GM12873 (cell line): ENCODE results near the gene B4GALNT4.

Source experiments
- CTCF ChIP-seq: IDR thresholded peaks from 2 replicates; pipeline ENCODE4 v1.5.1; 2012; ENCODE audit warnings: low read depth, mild to moderate bottlenecking, moderate library complexity, low read length, control low read depth; ENCODE audit not compliant: insufficient read depth; ENCODE audit errors: missing control alignments

The B4GALNT4 gene

DNA sequence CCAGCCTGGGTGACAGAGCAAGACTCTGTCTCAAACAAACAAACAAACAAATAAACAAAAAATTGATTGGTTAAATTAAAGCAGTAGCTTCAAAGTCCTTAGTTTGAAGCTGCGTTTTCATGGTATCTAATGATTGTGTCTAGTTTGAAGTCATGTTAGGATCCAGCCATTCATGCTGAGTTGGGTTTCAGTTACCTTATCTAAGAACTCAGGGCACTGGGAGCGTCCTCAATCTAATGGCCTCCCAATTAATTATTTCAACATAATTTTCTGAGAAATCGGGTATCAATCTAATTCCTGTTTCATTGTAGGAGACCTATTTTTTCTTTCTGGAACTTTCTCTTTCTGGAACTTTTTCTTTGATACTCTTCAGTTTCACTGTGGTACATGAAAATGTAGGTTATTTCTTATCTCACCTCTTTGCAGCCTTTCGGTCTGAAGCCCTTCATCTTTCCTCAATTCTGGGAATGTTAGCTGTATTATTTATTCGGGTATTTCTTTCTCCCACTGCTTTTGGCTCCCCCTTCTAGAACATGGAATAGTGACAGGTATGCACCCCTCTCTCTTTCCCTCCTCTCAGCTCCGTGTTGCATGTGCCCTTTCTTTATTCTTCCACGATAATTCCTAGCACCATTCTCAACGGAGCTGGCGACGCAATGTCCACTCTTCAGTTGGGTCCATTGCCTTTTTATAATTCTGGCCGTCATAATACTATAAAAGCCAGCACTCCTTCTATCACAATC, 24.3 kb upstream of the B4GALNT4 start:
- TF ChIP-seq CTCF, result no peak

- no peak for TF ChIP-seq CTCF
Measured at GRCh38 chr11:346529-346928, 22.8 kb upstream of the B4GALNT4 start.

DNA sequence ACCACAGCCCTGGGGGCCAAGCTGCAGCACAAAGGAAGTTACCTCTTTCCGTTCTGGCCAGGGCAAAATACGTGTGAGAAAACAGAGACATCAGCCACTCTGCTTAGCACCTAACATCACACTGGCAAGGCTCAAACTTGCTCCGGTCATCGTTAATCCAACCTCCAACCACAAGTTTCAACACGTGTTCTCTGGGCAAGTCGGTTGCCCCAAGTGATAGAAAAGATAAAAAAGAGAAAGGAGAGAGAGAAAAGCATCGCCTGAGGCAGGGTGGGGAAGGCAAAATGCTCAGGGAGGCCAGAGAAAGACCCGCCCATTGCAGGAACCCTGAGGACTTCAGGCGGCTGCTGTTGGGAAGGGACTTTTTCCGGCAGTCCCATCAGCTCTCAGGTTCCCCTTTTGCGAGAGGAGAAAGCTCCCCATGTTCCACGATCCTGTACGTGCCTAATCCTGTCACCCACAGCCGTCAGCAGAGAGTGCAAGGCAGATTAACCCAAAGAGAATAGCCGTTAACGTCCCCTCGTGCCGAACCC, 18.5 kb upstream of the B4GALNT4 start:
- TF ChIP-seq CTCF, result no peak

GRCh38 chr11:351411-351810, 17.9 kb upstream of the B4GALNT4 start:
- no peak for TF ChIP-seq CTCF

DNA sequence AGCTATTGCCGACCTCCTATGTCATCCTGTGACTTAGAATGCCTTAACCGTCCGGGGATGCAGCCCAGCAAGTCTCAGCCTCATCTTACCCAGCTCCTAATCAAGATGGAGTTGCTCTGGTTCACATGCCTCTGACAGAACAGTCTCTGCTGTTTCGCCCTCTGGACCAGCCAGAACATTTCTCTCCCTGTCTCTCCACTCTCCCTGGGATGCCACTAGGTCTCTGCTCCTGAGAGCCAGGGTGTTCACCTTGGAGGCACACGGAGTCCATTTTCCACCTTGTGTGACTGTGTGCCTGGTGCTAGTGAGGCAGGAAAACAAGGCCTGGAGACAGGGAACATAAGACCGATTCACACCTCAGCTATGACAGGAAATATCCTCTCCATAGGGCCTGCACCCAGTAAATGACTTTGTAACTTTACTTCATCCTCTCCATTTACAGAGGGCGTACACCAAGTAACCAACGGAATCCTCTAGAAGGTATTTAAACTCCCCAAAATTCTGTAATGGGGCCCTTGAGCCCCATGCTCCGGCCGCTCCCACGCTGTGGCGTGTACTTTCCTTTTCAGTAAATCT, 16.8 kb upstream of the B4GALNT4 start:
- TF ChIP-seq CTCF, result no peak

GRCh38 chr11:353179-353873, 16.0 kb upstream of the B4GALNT4 start:
- TF ChIP-seq CTCF, result no peak

GRCh38 chr11:355581-356458, 13.5 kb upstream of the B4GALNT4 start:
- TF ChIP-seq CTCF, result no peak
